Left renal cortex interstitium (tissue), 4 donors: ENCODE data around the gene ERLIN1. TPM values are rescaled to one million over a fixed set of nuclear protein-coding genes. Genes with fewer than 3 reads are reported as not detected.

ENCODE experiments used
- DNase-seq, 4 donors: peaks; one replicate each; pipeline ENCODE4 v3.0.0-alpha.2; 2013; ENCODE audit warnings: low read depth in 4 of 4, low spot score in 2 of 4, missing footprints in 1 of 4
- polyA plus RNA-seq, 4 donors: library from polyadenylated mRNA; unstranded; fragments of 120-200 nt; gene quantifications; one replicate each; pipeline ENCODE4 v1.2.1, GENCODE V29; 2013; ENCODE audit not compliant: insufficient read length in 4 of 4

Gene ERLIN1
- polyA plus RNA-seq = 10 to 100 TPM; 46.7 to 59.2 (median 48.8) TPM

DNA sequence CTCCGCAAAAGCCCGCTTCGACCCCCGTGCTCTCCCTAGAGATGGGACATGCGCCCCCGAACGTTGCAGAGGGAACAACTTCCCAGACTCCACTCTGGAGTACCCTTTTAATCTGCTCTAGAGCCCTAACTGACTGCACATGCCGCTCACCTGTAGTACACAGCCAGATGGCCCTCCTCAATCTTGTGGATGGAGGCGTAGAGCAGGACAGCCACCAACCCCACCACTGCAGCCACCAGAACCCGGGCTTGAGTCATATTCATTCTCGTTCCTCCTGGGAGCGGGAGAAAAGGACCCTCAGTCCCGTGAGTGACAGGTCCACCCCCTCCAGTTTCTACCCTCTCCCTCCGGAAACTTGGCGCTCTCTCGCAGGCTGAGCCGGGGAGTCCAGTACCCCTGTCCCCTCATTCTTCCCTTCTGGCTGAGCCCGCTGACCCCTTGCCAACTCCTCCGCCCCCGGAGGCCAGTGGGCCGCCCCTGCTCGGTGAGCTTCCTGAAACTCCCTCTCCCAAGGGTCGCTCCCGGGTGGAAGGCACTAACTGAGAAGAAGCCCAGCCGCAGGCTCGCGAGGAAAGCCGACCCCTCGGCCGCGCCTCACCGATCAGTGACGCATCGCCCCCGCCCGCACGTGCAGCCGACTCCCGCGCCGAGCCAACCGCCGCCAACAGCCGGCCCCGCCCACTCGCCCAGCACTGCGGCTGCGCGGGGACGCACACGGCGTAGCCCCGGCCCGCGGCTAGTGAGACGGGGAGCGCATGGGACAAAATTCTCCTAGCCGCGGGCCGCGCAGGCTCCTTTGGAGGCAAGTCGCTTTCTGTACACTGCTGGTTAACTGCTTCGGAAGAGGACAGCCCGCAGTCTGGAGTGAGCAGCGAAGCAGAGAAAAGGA lies at the start of gene ERLIN1:
Gene ERLIN1, minus strand, starts transcription at position 666 of the 889 bp plus-strand sequence. Its CDS starts 403 bp downstream, at position 263.
- DNase-seq = peak; percentile 86 to 92 (median 88)

DNA sequence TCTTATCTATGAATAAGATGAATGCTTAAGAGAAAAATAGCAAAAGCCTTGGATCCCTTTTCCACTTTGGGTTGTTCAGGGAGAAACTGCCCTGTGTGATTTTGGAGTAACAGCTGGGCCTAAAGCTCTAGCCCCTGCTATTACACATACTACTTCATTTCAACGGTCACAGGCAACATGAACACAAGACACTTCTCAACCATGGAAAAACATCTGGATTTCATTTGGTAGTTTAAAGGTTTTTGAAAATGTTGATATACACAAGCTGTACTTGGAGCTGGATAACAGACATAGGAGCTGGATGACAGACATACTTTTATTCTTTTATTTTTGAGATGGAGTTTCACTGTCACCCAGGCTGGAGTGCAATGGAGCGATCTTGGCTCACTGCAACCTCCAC lies 46.3 kb upstream of the ERLIN1 start:
- no peak for DNase-seq

GRCh38 chr10:100229819-100230422 lies 44.1 kb upstream of the ERLIN1 start:
- DNase-seq = no peak

- no peak for DNase-seq
Observed at GRCh38 chr10:100223879-100224278, 38.0 kb upstream of the ERLIN1 start.

DNA sequence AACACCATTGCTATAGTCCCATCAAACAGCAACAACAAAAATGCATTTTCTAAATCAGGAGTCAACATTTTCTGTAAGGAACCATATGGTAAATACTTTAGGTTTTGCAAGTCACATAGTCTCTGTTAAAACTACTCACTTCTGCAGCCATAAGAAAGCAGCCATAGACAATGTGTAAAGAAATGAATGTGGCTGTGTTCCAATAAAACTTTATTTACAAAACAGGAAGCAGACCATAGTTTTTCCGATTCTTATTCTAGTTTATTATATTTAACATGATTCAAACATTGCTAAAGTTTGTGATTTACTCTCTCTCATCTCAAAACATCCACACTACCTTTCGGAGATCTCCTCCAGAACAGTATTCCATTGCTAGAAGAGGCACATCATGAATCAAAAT lies 36.7 kb upstream of the ERLIN1 start:
- no peak for DNase-seq

DNA sequence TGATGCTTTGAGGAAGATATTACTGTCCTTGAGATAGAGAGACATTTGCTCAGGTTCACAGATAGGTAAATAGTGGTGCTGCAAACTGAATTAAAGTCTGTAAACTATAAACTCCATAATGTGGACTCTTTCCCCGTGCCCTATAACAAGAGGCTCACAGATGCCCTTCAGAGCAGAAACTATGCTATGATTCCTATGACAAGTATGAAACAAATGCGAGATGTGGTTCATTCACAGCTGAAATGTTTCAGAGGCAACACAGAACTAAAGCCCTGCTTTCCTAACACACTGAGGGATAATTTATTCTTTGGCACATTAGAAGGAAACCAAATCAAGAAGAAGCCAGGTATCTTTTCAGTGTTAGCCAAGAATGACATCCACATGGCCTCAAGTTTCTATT lies 30.2 kb upstream of the ERLIN1 start:
- DNase-seq = no peak

DNA sequence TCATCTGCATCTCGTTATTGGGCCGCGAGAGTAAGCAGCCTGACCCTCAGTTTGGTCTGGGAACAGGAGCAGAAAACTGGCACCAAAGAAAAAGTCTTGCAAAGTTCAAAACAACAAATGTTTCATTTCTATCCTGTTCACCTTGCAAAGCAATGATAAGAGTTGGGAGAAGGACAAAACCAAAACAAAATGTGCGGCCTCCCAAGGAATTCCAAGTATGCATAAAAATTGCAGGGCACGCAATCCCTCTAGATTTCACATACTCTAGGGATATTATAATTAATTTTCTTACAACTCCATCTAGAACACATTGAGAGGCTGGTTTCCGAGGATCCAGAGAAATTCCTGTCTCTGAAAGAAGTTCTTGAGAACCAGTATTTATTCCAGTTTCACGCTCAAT lies 23.5 kb upstream of the ERLIN1 start:
- no peak for DNase-seq

DNA sequence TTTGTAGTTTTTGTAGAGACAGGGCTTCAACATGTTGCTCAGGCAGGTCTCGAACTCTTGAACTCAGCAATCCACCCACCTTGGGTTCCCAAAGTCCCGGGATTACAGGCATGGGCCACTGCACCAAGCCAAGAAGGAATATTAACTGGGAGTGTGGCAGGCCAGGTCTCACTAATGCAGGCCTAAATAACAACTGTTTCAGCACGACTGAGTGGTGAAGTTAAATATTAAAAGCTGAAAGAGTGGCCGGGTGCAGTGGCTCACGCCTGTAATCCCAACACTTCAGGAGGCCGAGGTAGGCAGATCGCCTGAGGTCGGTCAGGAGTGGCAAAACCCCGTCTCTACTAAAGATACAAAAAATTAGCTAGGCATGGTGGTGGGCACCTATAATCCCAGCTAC lies 22.4 kb upstream of the ERLIN1 start:
- DNase-seq = no peak

GRCh38 chr10:100204370-100204769 lies 18.5 kb upstream of the ERLIN1 start:
- no peak for DNase-seq

GRCh38 chr10:100201549-100201948 lies 15.7 kb upstream of the ERLIN1 start:
- no peak for DNase-seq

- DNase-seq = no peak
Observed at GRCh38 chr10:100194711-100195110, 8.9 kb upstream of the ERLIN1 start.

DNA sequence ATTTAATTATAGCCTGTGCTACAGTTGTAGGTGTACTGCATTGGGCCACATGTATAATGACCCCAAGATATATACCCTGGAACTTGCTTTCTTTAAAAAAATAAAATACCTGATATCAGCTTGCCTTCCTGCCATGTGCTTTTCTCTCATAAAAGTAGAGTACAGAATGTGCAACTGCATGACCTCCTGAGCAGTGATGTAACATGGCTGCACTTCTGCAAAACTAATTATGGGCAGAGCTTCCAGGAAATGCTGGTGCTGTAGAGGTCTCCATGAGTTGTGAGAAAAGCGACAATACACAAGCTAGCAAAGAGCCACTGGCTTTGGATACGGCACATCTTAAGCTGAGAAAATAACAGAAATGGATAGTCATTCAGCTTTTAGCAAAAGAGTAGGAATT lies 6.5 kb upstream of the ERLIN1 start:
- no peak for DNase-seq

DNA sequence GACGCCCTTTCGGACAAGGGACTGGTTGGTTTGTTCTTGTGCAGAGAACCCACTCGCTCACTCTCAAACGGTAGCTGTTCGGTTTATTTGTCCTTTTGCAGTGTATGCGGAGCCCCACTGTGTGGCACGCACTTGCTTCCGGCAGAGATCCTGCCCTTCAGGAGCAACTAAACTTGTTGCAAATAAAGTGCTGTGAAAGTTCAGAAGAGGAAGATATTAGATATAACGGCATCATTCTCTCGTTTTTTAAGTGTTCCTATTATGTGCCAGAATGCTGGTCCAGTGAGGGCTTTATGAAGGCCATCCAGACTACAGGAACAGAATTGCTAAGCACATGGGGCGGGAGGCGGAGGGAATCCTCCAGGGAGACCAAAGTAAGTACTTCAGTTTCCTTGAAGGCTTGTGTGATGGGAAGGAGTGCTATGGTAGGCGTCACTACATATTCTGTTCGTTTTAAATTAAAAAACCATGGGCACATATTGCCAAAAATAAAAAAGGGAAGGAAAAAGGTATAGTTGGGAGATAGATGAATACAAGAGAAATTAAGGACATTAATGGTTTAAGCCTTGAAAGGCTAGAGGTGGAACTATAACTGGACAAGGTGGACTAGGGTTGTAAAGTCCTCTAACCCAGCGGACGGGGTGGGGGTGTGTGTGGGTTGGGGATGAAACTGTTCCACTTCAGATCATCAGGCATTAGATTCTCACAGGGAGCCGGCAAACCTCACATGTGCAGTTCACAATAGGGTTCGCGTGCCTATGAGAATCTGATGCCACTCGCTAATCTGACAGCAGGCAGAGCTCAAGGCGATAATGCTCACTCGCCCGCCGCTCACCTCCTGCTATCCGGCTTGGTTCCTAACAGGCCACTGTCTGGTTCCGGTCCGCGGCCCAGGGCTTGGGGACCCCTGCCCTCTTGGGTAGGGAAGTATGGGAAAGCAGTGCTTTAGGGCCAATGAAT lies 704 bp upstream of the ERLIN1 start:
- DNase-seq = peak in 2 of 4 donors; percentile 23 to 82

DNA sequence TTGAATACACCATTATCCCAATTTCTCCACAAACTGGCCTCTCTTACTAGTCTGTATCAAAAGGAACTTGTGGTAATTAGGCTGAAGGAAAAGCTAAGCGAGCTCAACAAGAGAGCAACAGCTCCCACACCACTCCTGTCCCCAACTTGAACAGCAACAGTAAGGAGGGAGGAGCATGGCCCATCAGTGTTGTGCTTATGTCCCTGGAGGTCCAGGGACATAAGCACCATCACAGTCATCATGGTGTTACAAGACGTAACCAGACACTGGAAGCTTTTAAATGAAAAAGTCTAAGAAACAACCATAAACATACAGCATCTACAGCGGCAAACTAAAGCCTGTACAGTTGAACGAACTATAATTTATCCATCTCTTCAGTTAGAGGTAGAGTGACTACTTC lies 989 bp downstream of the ERLIN1 start:
- peak in 2 of 4 donors; percentile 11 to 32 for DNase-seq

DNA sequence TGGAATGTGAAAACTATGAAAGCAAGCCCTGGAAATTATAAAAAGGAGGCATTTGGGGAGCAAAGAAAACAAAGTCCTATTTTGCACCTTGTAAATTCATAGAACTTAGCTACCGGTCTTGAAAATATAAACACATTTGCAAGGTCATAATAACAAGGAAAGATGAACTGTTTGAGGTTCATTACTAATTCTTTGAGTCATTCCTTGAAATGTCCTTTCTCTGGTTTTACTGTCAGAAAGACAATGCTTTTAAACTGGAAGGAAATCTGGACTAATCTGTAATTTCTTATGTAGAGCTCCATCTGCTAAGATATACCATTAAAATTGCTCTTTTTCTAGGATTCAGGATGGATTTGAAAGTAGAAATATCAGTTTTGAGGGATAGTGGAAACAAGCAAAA lies 1.4 kb downstream of the ERLIN1 start:
- DNase-seq = no peak

DNA sequence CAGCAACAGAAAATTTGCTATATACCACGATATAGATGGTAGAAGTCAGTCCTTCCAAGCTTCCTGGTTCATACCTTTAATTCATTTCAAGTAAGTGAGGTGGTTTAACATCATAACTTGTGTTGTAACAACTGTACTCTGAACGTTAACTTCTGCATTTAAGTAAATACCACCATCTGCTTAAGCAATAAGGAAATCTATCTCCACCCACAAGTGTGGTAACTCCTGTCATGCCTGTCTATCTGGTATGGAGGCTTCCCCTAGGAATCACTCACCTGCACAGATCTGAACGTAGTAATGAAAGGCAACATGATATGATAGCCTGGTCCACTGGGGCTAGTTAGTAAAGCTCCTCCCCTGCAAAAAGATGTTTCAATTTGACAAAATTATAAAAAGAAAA lies 2.3 kb downstream of the ERLIN1 start:
- no peak for DNase-seq

DNA sequence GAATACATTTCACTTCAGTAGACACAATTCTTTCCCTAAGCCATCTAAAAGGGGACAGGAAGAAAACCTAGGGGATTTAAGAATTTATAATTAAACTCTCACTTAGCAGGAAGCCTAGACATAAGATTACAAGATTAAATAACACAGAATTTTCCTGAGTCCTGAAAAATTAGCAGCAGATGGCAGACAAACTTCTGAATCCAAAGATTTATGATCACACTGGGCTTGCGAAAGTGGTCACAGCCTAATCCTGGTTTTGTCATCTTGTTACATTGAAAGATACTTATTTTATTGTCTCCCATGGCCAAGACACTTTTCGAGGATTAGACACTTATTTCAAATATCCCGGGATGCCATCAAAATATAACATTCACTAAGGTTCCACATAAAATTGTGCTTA lies 2.9 kb downstream of the ERLIN1 start:
- no peak for DNase-seq

- DNase-seq = no peak
Observed at GRCh38 chr10:100182281-100182680, 3.5 kb downstream of the ERLIN1 start.

- no peak for DNase-seq
Observed at GRCh38 chr10:100175875-100176274, 10.0 kb downstream of the ERLIN1 start.

DNA sequence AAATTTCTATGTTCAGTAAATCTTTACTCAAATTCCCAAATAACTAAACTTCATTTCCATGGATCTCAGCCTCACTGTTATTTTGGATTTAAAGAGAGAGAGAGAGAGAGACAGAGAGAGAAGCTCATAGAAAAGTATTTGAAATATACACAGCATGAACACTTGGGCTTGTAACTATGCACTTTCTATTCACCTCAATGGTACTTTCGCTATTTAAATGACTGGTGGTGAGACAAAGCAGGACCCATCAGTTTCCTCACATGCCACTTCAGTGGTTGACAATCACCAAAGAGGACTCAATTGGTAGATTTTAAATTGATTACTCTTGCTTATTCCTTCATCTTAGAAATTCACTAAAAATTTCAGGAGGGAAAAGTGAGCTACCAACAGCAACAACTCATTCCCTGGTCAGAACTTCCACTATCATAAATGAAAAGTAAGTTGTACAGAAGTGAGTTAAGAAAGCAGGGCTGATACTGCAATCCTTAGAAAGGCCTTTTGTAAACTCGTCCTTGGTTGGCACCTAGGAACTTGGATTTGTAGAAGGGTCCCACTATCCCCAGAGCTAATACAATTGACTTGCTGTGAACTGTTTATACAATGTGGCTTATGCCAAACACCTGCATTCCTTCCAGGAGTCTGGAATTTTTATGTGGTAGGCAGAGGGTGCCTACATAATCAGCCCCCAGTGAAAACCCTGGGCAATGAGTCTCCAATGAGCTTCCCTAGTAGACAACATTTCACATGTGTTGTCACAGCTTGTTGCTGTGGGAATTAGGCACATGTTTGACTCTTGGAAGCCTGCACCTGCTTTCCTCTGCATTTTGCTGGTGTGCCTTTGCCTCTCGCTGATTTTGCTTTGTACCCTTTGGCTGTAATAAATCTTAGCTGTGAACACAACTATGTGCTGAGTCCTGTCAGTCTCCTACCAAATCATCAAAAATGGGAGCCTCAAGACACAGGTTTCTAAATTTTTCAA lies 10.8 kb downstream of the ERLIN1 start:
- DNase-seq = no peak
